Loucy (cell line): ENCODE data around the gene GSK3B.

Experiments
- EZH2phosphoT487 ChIP-seq: fragments of 200-600 bp; IDR thresholded peaks from 2 replicates; pipeline ENCODE4 v1.6.1; 2018; ENCODE audit warnings: antibody characterized with exemption, mild to moderate bottlenecking, moderate library complexity, borderline replicate concordance
- TF ChIP-seq, protein P1 (sequence below): fragments of 200-600 bp; sonication (generic); conservative IDR thresholded peaks from 2 replicates; pipeline ENCODE4 v1.5.1; 2014; ENCODE audit warnings: mild to moderate bottlenecking, antibody characterized with exemption, low read length

DNA sequence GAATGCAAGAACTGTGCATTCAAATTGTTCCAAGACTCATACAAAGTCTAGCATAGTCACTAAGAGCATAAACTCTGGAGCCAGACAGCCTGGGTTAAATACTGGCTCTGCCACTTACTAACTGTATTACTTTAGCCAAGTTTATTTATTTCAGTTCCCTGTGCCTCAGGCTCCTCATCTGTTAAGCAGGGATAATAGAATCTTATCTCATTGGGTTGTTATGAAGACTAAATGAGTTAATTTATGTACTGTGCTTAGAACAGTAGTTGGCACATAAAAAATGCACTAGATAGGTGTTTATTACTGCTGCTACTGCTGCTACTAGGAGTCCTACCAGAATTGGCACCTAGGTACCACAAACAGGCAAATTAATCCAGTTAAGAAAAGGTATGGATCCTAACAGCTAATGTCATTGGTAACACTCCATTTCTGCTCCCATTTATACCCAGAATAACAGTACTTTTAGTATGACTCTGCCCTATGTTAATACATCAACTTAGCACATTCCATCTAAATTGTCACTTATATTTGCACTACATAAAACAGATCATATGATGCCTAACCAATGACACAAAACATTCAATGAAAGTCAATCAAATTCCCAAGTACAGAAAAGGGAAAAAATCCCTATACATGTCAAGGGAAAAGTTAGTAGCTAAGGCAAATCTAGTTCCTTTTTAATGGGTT lies 45.7 kb downstream of the GSK3B start:
- TF ChIP-seq, protein P1, sequence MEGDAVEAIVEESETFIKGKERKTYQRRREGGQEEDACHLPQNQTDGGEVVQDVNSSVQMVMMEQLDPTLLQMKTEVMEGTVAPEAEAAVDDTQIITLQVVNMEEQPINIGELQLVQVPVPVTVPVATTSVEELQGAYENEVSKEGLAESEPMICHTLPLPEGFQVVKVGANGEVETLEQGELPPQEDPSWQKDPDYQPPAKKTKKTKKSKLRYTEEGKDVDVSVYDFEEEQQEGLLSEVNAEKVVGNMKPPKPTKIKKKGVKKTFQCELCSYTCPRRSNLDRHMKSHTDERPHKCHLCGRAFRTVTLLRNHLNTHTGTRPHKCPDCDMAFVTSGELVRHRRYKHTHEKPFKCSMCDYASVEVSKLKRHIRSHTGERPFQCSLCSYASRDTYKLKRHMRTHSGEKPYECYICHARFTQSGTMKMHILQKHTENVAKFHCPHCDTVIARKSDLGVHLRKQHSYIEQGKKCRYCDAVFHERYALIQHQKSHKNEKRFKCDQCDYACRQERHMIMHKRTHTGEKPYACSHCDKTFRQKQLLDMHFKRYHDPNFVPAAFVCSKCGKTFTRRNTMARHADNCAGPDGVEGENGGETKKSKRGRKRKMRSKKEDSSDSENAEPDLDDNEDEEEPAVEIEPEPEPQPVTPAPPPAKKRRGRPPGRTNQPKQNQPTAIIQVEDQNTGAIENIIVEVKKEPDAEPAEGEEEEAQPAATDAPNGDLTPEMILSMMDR = no peak
- TF ChIP-seq EZH2phosphoT487 = no peak
